Activated CD4-positive, alpha-beta memory T cell treated with anti-CD3 and anti-CD28 coated beads for 36 hours (primary cell): Measurements from ENCODE around the gene DGCR2. TPM values are rescaled to one million over a fixed set of nuclear protein-coding genes. Genes with fewer than 3 reads are reported as not detected.
"Not testable (repeated sequence)": the region's sequence is repeated elsewhere in the genome, so short reads cannot be mapped to it uniquely, and the experiment has no call there.

Experiments
- CTCF ChIA-PET: fragments of 350-600 bp; sonication (Branson Sonifier 250); formaldehyde crosslinking; loops from one replicate; lab custom pipeline; 2021; ENCODE audit warnings: antibody characterized with exemption, inconsistent platforms; lab: Charles Lee
- POLR2A ChIA-PET: fragments of 350-600 bp; sonication (Branson Sonifier 250); formaldehyde crosslinking; loops from one replicate; lab custom pipeline; 2021; ENCODE audit warnings: antibody characterized with exemption; lab: Charles Lee
- DNase-seq: peaks from one replicate; pipeline ENCODE4 v3.0.0-alpha.2; 2020
- H3K27ac Mint-ChIP-seq: one replicate; pipeline ENCODE4 v1.8.0; 2021; ENCODE audit warnings: mixed read lengths
- H3K27me3 Mint-ChIP-seq: one replicate; pipeline ENCODE4 v1.8.0; 2021; ENCODE audit warnings: mixed read lengths
- H3K36me3 Mint-ChIP-seq: one replicate; pipeline ENCODE4 v1.8.0; 2021; ENCODE audit warnings: mixed read lengths
- H3K4me1 Mint-ChIP-seq: one replicate; pipeline ENCODE4 v1.8.0; 2021; ENCODE audit warnings: low read depth, mixed read lengths
- H3K4me3 Mint-ChIP-seq: one replicate; pipeline ENCODE4 v1.8.0; 2021; ENCODE audit warnings: mild to moderate bottlenecking, mixed read lengths
- H3K9me3 Mint-ChIP-seq: one replicate; pipeline ENCODE4 v1.8.0; 2021; ENCODE audit warnings: mixed read lengths
- intact Hi-C: fragments of 100-400 bp; cut with micrococcal nuclease; formaldehyde crosslinking; loops from one replicate; pipeline ENCODE4 v1.15.1; 2023
- total RNA-seq, 2 experiments: library from RNA; stranded (reverse); gene quantifications; one replicate each; pipeline ENCODE4 v1.2.3, GENCODE V29; 2021

The DGCR2 gene
- total RNA-seq, 2 experiments from 2014 or later: 17.4 to 17.6 TPM

GRCh38 chr22:19085233-19085718 lies 36.9 kb downstream of the DGCR2 start:
- no peak for DNase-seq
- POLR2A ChIA-PET: no interaction called here

GRCh38 chr22:19084586-19084985 lies 37.6 kb downstream of the DGCR2 start:
- DNase-seq, POLR2A ChIA-PET, intact Hi-C loops, H3K9me3 Mint-ChIP-seq, H3K27me3 Mint-ChIP-seq, H3K27ac Mint-ChIP-seq, H3K4me3 Mint-ChIP-seq, CTCF ChIA-PET, H3K4me1 Mint-ChIP-seq: not testable (repeated sequence)
- peaks cover 16% of the 10 kb centered on the region for H3K36me3 Mint-ChIP-seq

More at GRCh38 chr22:19085233-19085718, 36.9 kb downstream of the DGCR2 start:
- no peaks in the 10 kb centered on the region for H3K9me3 Mint-ChIP-seq
- no peak overlapping the region for H3K4me3 Mint-ChIP-seq
- intact Hi-C loops: no loop called here
- no peak overlapping the region for H3K27ac Mint-ChIP-seq
- no peaks in the 10 kb centered on the region for H3K27me3 Mint-ChIP-seq
- peaks cover 7% of the 10 kb centered on the region for H3K4me1 Mint-ChIP-seq
- peaks cover 16% of the 10 kb centered on the region for H3K36me3 Mint-ChIP-seq
- CTCF ChIA-PET: no interaction called here

GRCh38 chr22:19084126-19084525 lies 38.1 kb downstream of the DGCR2 start:
- DNase-seq, H3K4me1 Mint-ChIP-seq, POLR2A ChIA-PET, CTCF ChIA-PET, H3K27me3 Mint-ChIP-seq, H3K9me3 Mint-ChIP-seq, intact Hi-C loops, H3K4me3 Mint-ChIP-seq, H3K27ac Mint-ChIP-seq: not testable (repeated sequence)
- H3K36me3 Mint-ChIP-seq: peaks cover 14% of the 10 kb centered on the region

DNA sequence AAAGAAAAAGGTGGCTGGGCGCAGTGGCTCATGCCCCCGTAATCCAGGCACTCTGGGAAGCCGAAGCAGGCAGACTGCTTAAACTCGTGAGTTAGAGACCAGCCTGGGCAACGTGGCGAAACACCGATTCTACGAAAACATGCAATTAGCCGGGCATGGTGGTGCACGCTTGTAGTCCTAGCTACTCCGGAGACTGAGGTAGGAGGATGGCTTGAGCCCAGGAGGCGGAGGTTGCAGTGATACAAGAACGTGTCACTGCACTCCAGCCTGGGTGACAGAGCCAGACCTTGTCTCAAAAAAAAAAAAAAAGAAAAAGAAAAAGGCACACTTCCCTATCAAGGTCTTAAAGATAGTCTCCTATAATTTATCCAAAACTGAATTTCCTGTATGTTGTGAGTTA lies 39.4 kb downstream of the DGCR2 start:
- H3K36me3 Mint-ChIP-seq: peaks cover 12% of the 10 kb centered on the region

DNA sequence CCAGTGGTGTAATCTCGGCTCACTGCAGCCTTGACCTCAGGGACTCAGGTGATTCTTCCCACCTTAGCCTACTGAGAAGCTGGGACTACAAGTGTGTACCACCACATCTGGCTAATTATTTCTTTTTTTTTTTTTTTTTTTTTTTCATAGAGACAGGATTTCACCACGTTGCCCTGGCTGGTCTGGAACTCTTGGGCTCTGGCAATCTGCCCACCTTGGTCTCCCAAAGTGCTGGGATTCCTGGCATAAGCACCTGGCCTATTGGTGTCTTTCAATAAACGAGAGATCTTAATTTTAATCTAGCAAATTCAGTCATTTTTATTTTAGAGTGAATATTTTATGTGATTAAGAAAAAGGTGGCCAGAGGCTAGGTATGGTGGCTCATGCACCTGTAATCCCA lies 40.1 kb downstream of the DGCR2 start:
- Mint-ChIP-seq H3K4me3 (no peak overlapping the region), H3K27me3 (no peaks in the 10 kb centered on the region), H3K36me3 (peaks cover 12% of the 10 kb centered on the region), H3K27ac (no peak overlapping the region), H3K9me3 (no peaks in the 10 kb centered on the region), H3K4me1 (peaks cover 7% of the 10 kb centered on the region)
- ChIA-PET CTCF (no interaction called here), POLR2A (no interaction called here)
- DNase-seq: no peak
- intact Hi-C loops: no loop called here

More for the DNA sequence above, 39.4 kb downstream of the DGCR2 start:
- Mint-ChIP-seq H3K27me3 (no peaks in the 10 kb centered on the region), H3K4me1 (peaks cover 7% of the 10 kb centered on the region), H3K27ac (no peak overlapping the region), H3K4me3 (no peak overlapping the region), H3K9me3 (no peaks in the 10 kb centered on the region)
- DNase-seq: no peak
- ChIA-PET CTCF (no interaction called here), POLR2A (no interaction called here)
- intact Hi-C loops: no loop called here

DNA sequence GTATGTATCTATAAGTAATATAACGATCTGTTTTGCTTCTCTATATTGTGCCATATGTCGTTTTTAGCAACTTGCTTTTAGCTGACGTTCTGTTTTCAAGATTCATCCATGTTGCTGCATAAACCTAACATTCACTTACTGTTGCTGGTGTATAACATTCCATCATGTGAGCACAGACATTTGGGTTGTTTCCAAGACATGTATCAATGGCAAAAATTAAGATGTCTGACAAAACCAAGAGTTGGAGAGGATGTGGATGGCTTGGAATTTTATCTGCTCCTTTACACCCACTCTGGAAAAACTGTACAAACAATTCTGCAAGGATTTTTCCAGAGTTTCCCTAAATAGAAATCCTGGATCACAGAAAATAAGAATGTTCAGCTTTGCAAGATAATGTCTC lies 40.9 kb downstream of the DGCR2 start:
- no peak for DNase-seq
- H3K4me3 Mint-ChIP-seq: no peak overlapping the region
- ChIA-PET POLR2A (no interaction called here), CTCF (no interaction called here)
- peaks cover 3% of the 10 kb centered on the region for H3K4me1 Mint-ChIP-seq
- no peaks in the 10 kb centered on the region for H3K9me3 Mint-ChIP-seq
- peaks cover 9% of the 10 kb centered on the region for H3K36me3 Mint-ChIP-seq
- H3K27me3 Mint-ChIP-seq: no peaks in the 10 kb centered on the region
- intact Hi-C loops: no loop called here
- H3K27ac Mint-ChIP-seq: no peak overlapping the region

GRCh38 chr22:19080853-19081252 lies 41.4 kb downstream of the DGCR2 start:
- Mint-ChIP-seq H3K27me3 (no peaks in the 10 kb centered on the region), H3K9me3 (no peaks in the 10 kb centered on the region), H3K36me3 (peaks cover 9% of the 10 kb centered on the region), H3K4me3 (no peak overlapping the region), H3K27ac (no peak overlapping the region), H3K4me1 (peaks cover 2% of the 10 kb centered on the region)
- ChIA-PET POLR2A (no interaction called here), CTCF (no interaction called here)
- no peak for DNase-seq
- intact Hi-C loops: no loop called here

DNA sequence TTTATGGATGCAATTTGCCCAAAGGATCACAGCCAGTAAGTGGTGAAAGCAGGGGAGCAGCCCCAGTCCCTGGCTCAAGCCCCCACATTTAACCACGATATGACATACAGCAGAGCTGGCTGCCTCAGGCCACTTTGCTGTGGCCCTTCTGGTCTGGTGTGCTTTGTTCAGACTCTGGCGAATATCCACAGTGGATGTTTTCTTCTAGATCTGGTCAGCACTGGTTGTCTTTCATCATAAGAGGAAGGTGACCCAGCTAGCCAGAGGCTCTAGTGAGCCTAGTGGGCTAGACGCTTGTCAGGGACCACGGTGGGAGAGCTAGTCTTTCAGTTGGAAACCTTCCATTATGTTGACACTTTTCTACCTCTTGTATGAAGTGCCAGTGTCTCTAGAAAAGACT lies 42.5 kb downstream of the DGCR2 start:
- POLR2A ChIA-PET: no interaction called here

DNA sequence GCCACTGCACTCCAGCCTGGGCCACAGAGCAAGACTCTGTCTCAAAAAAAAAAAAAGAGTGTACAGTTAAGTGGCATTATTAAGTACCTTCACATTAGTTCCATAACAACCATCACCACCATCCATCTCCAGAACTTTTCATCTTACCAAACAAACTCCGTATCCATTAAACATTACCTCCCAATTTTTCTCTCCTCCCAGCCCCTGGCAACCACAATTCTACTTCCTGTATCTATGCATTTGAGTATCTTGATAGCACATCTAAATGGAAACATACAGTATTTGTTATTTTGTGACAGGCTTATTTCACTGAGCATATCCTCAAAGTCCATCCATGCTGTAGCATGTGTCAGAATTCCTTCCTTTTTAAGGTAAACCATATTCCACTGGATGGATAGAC lies 46.8 kb downstream of the DGCR2 start:
- H3K27me3 Mint-ChIP-seq: no peaks in the 10 kb centered on the region
- H3K4me3 Mint-ChIP-seq: no peak overlapping the region
- CTCF ChIA-PET: no interaction called here
- POLR2A ChIA-PET: no interaction called here
- H3K4me1 Mint-ChIP-seq: peaks cover 5% of the 10 kb centered on the region
- intact Hi-C loops: no loop called here
- no peak for DNase-seq
- no peaks in the 10 kb centered on the region for H3K9me3 Mint-ChIP-seq
- peaks cover 8% of the 10 kb centered on the region for H3K36me3 Mint-ChIP-seq
- no peak overlapping the region for H3K27ac Mint-ChIP-seq

More for the DNA sequence above, 42.5 kb downstream of the DGCR2 start:
- Mint-ChIP-seq H3K4me1 (peaks cover 3% of the 10 kb centered on the region), H3K27ac (no peak overlapping the region), H3K4me3 (no peak overlapping the region), H3K36me3 (peaks cover 4% of the 10 kb centered on the region), H3K9me3 (no peaks in the 10 kb centered on the region), H3K27me3 (no peaks in the 10 kb centered on the region)
- CTCF ChIA-PET: no interaction called here
- intact Hi-C loops: no loop called here
- DNase-seq: no peak

- H3K4me1 Mint-ChIP-seq, H3K4me3 Mint-ChIP-seq, H3K27ac Mint-ChIP-seq, POLR2A ChIA-PET, H3K27me3 Mint-ChIP-seq, intact Hi-C loops, H3K9me3 Mint-ChIP-seq, DNase-seq, H3K36me3 Mint-ChIP-seq: not testable (repeated sequence)
- CTCF ChIA-PET: interaction anchor here (0.7 to 0.9 kb wide), 3 partner anchors 13 to 1405 kb away, joined by 3 read pairs; no protein-coding TSS in a partner anchor
These were observed 49.4 kb downstream of the DGCR2 start for GRCh38 chr22:19072853-19073252.

DNA sequence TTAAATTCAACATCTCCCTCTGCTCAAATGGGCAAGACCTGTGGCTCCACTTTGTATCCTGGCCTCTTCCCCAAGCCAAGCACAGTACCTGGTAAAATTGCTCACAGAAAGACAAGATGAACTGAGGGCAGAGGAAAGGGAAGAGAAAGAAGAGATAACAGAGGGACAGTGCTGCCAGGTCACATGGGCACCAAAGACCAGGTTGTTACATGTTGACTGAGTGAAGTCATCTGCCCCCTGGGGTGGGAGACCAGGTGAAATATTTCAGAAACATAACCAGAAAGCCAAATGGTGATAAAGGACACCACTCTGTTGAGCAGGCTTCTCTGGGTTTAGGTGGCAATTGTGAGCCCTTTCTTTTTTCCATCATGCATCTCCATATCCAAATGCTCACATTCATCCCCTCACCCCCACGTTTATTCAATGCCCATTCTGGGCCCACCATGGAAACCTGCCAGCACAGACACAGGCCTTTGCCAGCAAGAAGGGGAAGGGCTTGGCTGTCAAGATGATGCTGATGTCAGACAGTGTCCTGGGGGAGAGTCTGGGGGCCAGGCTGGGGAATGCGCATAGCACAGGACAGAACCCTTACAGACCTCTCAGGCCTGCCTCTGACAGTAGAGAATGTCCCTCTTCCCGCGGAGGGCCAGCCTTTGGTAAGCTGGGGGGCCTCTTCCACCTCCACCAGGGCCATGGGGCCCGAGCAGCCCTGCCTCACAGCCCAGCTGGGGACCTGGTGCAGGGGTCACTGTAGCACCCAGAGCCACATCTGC lies 51.6 kb downstream of the DGCR2 start:
- peaks cover 5% of the 10 kb centered on the region for H3K4me1 Mint-ChIP-seq
- no peak for DNase-seq
- no peak overlapping the region for H3K27ac Mint-ChIP-seq
- intact Hi-C loops: no loop called here
- H3K36me3 Mint-ChIP-seq: peaks cover 10% of the 10 kb centered on the region
- no peak overlapping the region for H3K4me3 Mint-ChIP-seq
- no peaks in the 10 kb centered on the region for H3K27me3 Mint-ChIP-seq
- ChIA-PET CTCF (no interaction called here), POLR2A (interaction anchor here (0.7 kb wide), 1 partner anchor 18 kb away, joined by 4 read pairs; no protein-coding TSS in a partner anchor)
- H3K9me3 Mint-ChIP-seq: no peaks in the 10 kb centered on the region

DNA sequence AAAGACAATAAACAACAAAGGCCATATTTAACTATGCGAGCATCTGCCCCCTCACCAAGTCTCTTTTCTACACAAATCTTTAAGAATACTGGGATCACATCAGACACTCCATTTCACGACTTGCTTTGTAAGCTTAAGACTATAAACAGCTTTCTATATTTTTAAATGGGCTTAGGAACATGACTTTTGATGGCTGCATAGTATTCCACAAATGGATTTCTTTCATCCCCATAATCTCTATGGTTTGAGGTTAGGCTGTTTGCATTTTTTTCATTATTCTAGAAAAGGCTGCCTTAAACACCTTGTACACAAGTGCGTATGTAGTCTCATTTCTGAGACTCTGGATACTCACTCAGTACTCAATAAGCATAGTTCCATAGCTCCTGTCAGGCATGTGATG lies 52.8 kb downstream of the DGCR2 start:
- DNase-seq: no peak
- no peaks in the 10 kb centered on the region for H3K9me3 Mint-ChIP-seq
- POLR2A ChIA-PET: no interaction called here
- intact Hi-C loops: no loop called here
- H3K27ac Mint-ChIP-seq: no peak overlapping the region
- peaks cover 11% of the 10 kb centered on the region for H3K36me3 Mint-ChIP-seq
- H3K4me1 Mint-ChIP-seq: peaks cover 2% of the 10 kb centered on the region
- CTCF ChIA-PET: no interaction called here
- no peaks in the 10 kb centered on the region for H3K27me3 Mint-ChIP-seq
- H3K4me3 Mint-ChIP-seq: no peak overlapping the region

GRCh38 chr22:19068784-19069271 lies 53.4 kb downstream of the DGCR2 start:
- Mint-ChIP-seq H3K27ac (no peak overlapping the region), H3K4me3 (no peak overlapping the region), H3K27me3 (no peaks in the 10 kb centered on the region), H3K4me1 (peaks cover 2% of the 10 kb centered on the region), H3K9me3 (no peaks in the 10 kb centered on the region), H3K36me3 (peaks cover 11% of the 10 kb centered on the region)
- DNase-seq: no peak
- POLR2A ChIA-PET: no interaction called here
- intact Hi-C loops: no loop called here
- CTCF ChIA-PET: no interaction called here
